GM18508 (cell line): ENCODE measurements around the gene SMYD2.

ENCODE experiments used
- ATAC-seq: cut with Tn5 transposase; IDR thresholded peaks from one replicate; pipeline ENCODE4 v1.9.1; 2021; ENCODE audit warnings: moderate number of reproducible peaks; ENCODE audit not compliant: insufficient read depth, unreplicated experiment

The SMYD2 gene

DNA sequence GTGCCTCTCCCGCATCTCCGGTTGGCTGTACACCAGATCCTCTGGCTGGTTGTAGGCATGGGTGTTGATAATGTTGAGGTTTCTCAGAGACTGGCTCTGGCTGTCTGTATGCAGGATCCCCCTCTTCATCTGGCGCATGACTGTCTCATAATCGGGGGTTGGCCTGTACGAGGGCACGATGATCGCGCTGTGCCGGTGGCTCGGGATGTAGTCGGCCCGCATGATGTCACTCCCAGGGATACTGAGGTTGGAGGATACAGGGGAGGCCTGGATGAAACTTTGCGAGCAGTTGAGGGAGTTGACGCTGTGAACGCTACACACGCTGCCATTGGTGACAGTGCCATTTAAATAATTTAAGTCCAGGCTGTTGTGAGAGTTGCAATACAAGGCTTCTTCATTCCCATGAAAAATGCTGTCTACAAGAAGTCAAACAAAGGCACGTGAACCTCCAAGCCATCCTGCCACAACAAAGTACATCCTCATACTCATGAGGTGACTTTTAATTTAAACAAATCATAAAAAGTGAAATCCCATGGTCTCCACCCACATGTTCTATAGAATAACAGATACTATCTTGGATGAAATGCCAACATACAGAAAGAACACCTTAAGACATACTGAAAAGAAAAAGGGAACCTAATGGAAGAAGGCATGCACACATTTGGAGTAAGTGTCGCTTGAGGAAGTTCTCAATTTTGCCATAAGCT, 103.6 kb downstream of the SMYD2 start:
- no peak for ATAC-seq

DNA sequence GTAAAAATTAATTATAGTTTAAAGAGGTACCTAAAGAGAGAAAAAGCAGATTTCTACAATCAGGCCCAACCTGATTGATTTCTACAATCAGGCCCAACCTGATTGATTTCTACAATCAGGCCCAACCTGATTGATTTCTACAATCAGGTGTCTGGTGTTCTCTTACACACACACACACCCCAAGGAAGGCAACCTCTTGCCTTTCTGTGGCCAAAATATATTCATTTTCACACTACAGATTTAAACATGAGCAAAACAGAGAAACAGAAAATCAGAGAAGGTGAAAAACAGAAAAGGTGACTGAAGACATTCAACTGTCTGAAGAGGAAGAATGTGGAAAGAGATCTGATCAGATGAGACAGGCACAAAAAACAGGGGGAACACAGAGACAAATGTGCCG, 104.5 kb downstream of the SMYD2 start:
- no peak for ATAC-seq

DNA sequence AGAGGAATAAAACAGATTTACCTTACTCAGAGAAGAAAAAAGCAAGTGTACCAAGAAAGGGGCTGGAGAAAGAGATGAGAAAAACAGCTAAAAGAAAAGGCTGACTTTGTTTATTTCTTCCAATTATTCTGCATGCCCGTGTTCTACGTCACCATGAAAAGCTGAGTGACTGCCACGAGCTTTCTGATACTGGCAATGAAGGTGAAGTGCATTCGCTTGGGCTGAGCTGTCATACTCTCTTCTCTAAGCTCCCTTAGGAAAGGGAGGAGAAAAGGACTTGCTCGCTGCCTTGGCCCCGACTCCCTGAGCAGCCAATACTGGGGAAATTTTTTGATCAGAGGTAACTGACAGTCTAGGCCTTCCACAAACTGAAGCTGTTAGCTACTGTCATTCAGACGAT, 105.4 kb downstream of the SMYD2 start:
- ATAC-seq = no peak
